A549 (cell line): ENCODE results near the gene UBE2E2. TPM values are rescaled to one million over a fixed set of nuclear protein-coding genes. Genes with fewer than 3 reads are reported as not detected.

Experiments used
- ATAC-seq, 2 experiments: fragments of 200-7000 bp in 1 of 2; fragments of >200 bp in 1 of 2; cut with Nextera tagmentation in 1 of 2; cut with Tn5 transposase in 1 of 2; 3 replicates each; pipeline versions ENCODE4 v1.8.0 to v1.9.1; 2018 to 2020; ENCODE audit warnings: mild to moderate bottlenecking in 1 of 2, moderate library complexity in 1 of 2
- CTCF ChIA-PET: fragments of 300-600 bp; sonication (Branson Sonifier 250); formaldehyde crosslinking; extraction: SDS; loops from one replicate; lab custom pipeline; 2021; ENCODE audit warnings: antibody characterized with exemption, inconsistent platforms; lab: Yijun Ruan, JAX
- POLR2A ChIA-PET: fragments of 350-600 bp; formaldehyde crosslinking; extraction: SDS; loops from one replicate; lab custom pipeline; 2021; ENCODE audit warnings: antibody characterized with exemption, inconsistent platforms; lab: Yijun Ruan, JAX
- DNase-seq, 2 experiments: peaks; one replicate each; pipeline versions ENCODE4 v3.0.0 to v3.0.0-alpha.2; 2011 to 2016; ENCODE audit warnings: low read depth in 1 of 2, low spot score in 1 of 2
- FAIRE-seq: peaks from 2 replicates; lab custom pipeline; 2011; peaks lifted over from hg19 to GRCh38; lab: Jason Lieb, UNC
- H3K27ac ChIP-seq, 2 experiments: fragments of >200 bp; sonication (Bioruptor Twin); formaldehyde crosslinking; 3 replicates each; pipeline ENCODE4 v1.5.1; 2016 to 2017
- H3K4me1 ChIP-seq: fragments of >200 bp; sonication (Bioruptor Twin); formaldehyde crosslinking; 3 replicates; pipeline ENCODE4 v1.6.1; 2016
- H3K4me2 ChIP-seq: fragments of >200 bp; sonication (Bioruptor Twin); formaldehyde crosslinking; 3 replicates; pipeline ENCODE4 v1.6.1; 2016
- H3K4me3 ChIP-seq: fragments of >200 bp; sonication (Bioruptor Twin); formaldehyde crosslinking; 3 replicates; pipeline ENCODE4 v1.5.1; 2016
- H3K9me3 ChIP-seq: fragments of >200 bp; sonication (Bioruptor Twin); formaldehyde crosslinking; 3 replicates; pipeline ENCODE4 v1.6.1; 2016
- ATOH8 ChIP-seq: fragments of 250-450 bp; sonication (Bioruptor Pico); IDR thresholded peaks from 2 replicates; pipeline ENCODE4 v1.5.0; 2020; ENCODE audit warnings: low read depth, mild to moderate bottlenecking, moderate library complexity
- BCL3 ChIP-seq: fragments of >200 bp; sonication (Bioruptor Twin); formaldehyde crosslinking; IDR thresholded peaks from 3 replicates; pipeline ENCODE4 v1.6.1; 2016
- CBX8 ChIP-seq: fragments of 200-600 bp; sonication (generic); IDR thresholded peaks from 2 replicates; pipeline ENCODE4 v1.6.1; 2016
- EHF ChIP-seq: fragments of 250-450 bp; sonication (Bioruptor Pico); IDR thresholded peaks from 2 replicates; pipeline ENCODE4 v1.5.0; 2020; ENCODE audit warnings: mild to moderate bottlenecking
- ESRRA ChIP-seq: fragments of 150-350 bp; IDR thresholded peaks from 2 replicates; pipeline ENCODE4 v1.6.1; 2014; ENCODE audit warnings: mild to moderate bottlenecking, low read length, borderline replicate concordance
- FOSB ChIP-seq: fragments of 250-450 bp; sonication (Bioruptor Pico); IDR thresholded peaks from 2 replicates; pipeline ENCODE4 v1.5.0; 2020; ENCODE audit warnings: mild to moderate bottlenecking, moderate library complexity
- GATA3 ChIP-seq: IDR thresholded peaks from 2 replicates; pipeline ENCODE4 v1.6.1; 2012; ENCODE audit warnings: borderline replicate concordance
- HMGXB4 ChIP-seq: fragments of 250-450 bp; sonication (Bioruptor Pico); IDR thresholded peaks from 2 replicates; pipeline ENCODE4 v1.5.0; 2021; ENCODE audit warnings: mild to moderate bottlenecking, moderate library complexity, borderline replicate concordance
- JUN ChIP-seq, 2 experiments: fragments of >200 bp; sonication (Bioruptor Twin); formaldehyde crosslinking; IDR thresholded peaks; 2 replicates in 1 of 2; 3 replicates in 1 of 2; pipeline ENCODE4 v1.6.1; 2016 to 2017
- KDM1A ChIP-seq: fragments of 200-600 bp; sonication (generic); IDR thresholded peaks from 2 replicates; pipeline ENCODE4 v1.6.1; 2016; ENCODE audit warnings: low read depth, mild to moderate bottlenecking
- PHF8 ChIP-seq: fragments of 200-600 bp; sonication (generic); IDR thresholded peaks from 2 replicates; pipeline ENCODE4 v1.6.1; 2016; ENCODE audit warnings: low read depth, mild to moderate bottlenecking, antibody characterized with exemption, moderate library complexity, borderline replicate concordance
- RAD21 ChIP-seq, 2 experiments: fragments of >200 bp in 1 of 2; sonication (Bioruptor Twin) in 1 of 2; formaldehyde crosslinking in 1 of 2; IDR thresholded peaks in 1 of 2; conservative IDR thresholded peaks in 1 of 2; 2 replicates in 1 of 2; 3 replicates in 1 of 2; pipeline ENCODE4 v1.6.1; 2012 to 2018; ENCODE audit warnings: inconsistent platforms in 1 of 2
- RARB ChIP-seq: fragments of 250-450 bp; sonication (Bioruptor Pico); IDR thresholded peaks from 2 replicates; pipeline ENCODE4 v1.8.0; 2021; ENCODE audit warnings: mild to moderate bottlenecking, moderate library complexity
- RCOR1 ChIP-seq: fragments of 150-350 bp; IDR thresholded peaks from 2 replicates; pipeline ENCODE4 v1.6.1; 2014; ENCODE audit warnings: antibody characterized with exemption, low read length, low read depth
- REST ChIP-seq: fragments of 200-600 bp; sonication (generic); IDR thresholded peaks from 2 replicates; pipeline ENCODE4 v1.6.1; 2016; ENCODE audit warnings: antibody characterized with exemption, mild to moderate bottlenecking, moderate library complexity
- RFX5 ChIP-seq: fragments of 450-650 bp; IDR thresholded peaks from 2 replicates; pipeline ENCODE4 v1.7.1; 2014; ENCODE audit warnings: antibody characterized with exemption, mild to moderate bottlenecking, moderate library complexity
- RNF2 ChIP-seq: fragments of 200-600 bp; sonication (generic); IDR thresholded peaks from 2 replicates; pipeline ENCODE4 v1.6.1; 2016; ENCODE audit warnings: low read depth, mild to moderate bottlenecking, antibody characterized with exemption, moderate library complexity, borderline replicate concordance
- TFCP2L1 ChIP-seq: fragments of 250-450 bp; sonication (Bioruptor Pico); IDR thresholded peaks from 2 replicates; pipeline ENCODE4 v1.5.0; 2021; ENCODE audit warnings: mild to moderate bottlenecking
- TP53 ChIP-seq: fragments of 250-450 bp; sonication (Bioruptor Pico); IDR thresholded peaks from 2 replicates; pipeline ENCODE4 v1.5.0; 2021; ENCODE audit warnings: mild to moderate bottlenecking, moderate library complexity
- USF2 ChIP-seq: fragments of 450-650 bp; IDR thresholded peaks from 2 replicates; pipeline ENCODE4 v1.6.1; 2014; ENCODE audit warnings: antibody characterized with exemption
- ZC3H11A ChIP-seq: fragments of 450-650 bp; IDR thresholded peaks from 2 replicates; pipeline ENCODE4 v1.6.1; 2014; ENCODE audit warnings: antibody characterized with exemption, mild to moderate bottlenecking
- ZFP36 ChIP-seq: fragments of 450-650 bp; IDR thresholded peaks from 2 replicates; pipeline ENCODE4 v1.6.1; 2014; ENCODE audit warnings: borderline replicate concordance; ENCODE audit not compliant: partially characterized antibody
- ZNF302 ChIP-seq: fragments of 250-450 bp; sonication (Bioruptor Pico); IDR thresholded peaks from 2 replicates; pipeline ENCODE4 v1.9.0; 2021; ENCODE audit warnings: inconsistent platforms, mild to moderate bottlenecking, moderate library complexity
- ZSCAN20 ChIP-seq: fragments of 250-450 bp; sonication (Bioruptor Pico); IDR thresholded peaks from 2 replicates; pipeline ENCODE4 v1.8.0; 2022; ENCODE audit warnings: mild to moderate bottlenecking, moderate library complexity
- polyA plus RNA-seq, 4 experiments: library from polyadenylated mRNA; depleted of rRNA in 3 of 4; stranded (reverse); fragments of >200 nt; fragmentation: RNase III in 1 of 4; extraction: RNeasy Plus Mini Kit Qiagen cat#74134 plus additional on column Dnase treatment in 1 of 4; gene quantifications; 2 replicates in 3 of 4; 3 replicates in 1 of 4; pipeline ENCODE4 v1.2.3, GENCODE V29; 2011 to 2017

The UBE2E2 gene
- polyA plus RNA-seq, 2 of the 4 experiments (the other 2 are of a cell fraction) = 28.3 to 56.1 TPM

GRCh38 chr3:23437484-23438145, 234.5 kb downstream of the UBE2E2 start (continued):
- TF ChIP-seq REST = no peak
- no peak for TF ChIP-seq TFCP2L1 (CRISPR knock-in tag)
- no peak for TF ChIP-seq ZNF302 (CRISPR knock-in tag)
- TF ChIP-seq RAD21 (conservative IDR thresholded peaks at IDR 0.05 in 1 of 2, IDR thresholded peaks at IDR 0.05 in 1 of 2) = no peak
- no peak for TF ChIP-seq ZSCAN20 (CRISPR knock-in tag)
- TF ChIP-seq GATA3 = no peak
- TF ChIP-seq ATOH8 (CRISPR knock-in tag) = no peak

- FAIRE-seq = no peak
Observed at GRCh38 chr3:23438657-23439056, 235.5 kb downstream of the UBE2E2 start.

More at GRCh38 chr3:23438657-23439056, 235.5 kb downstream of the UBE2E2 start:
- ChIA-PET POLR2A (no interaction called here), CTCF (no interaction called here)
- Histone ChIP-seq H3K4me1 (no peaks in the 10 kb centered on the region), H3K4me3 (no peak overlapping the region), H3K9me3 (no peaks in the 10 kb centered on the region), H3K27ac (no peak overlapping the region), H3K4me2 (no peak overlapping the region)
- DNase-seq = no peak
- no peak for TF ChIP-seq EHF
- no peak for TF ChIP-seq RCOR1
- TF ChIP-seq TFCP2L1 (CRISPR knock-in tag) = no peak
- no peak for TF ChIP-seq CBX8
- no peak for TF ChIP-seq RNF2
- TF ChIP-seq GATA3 = no peak
- no peak for TF ChIP-seq ZFP36
- TF ChIP-seq BCL3 = no peak
- TF ChIP-seq TP53 (CRISPR knock-in tag) = no peak
- TF ChIP-seq JUN (IDR thresholded peaks at IDR 0.05) = no peak
- no peak for TF ChIP-seq RFX5
- no peak for TF ChIP-seq USF2
- no peak for TF ChIP-seq ESRRA
- TF ChIP-seq FOSB (CRISPR knock-in tag) = no peak
- no peak for TF ChIP-seq KDM1A
- TF ChIP-seq ZC3H11A = no peak
- TF ChIP-seq ZSCAN20 (CRISPR knock-in tag) = no peak
- TF ChIP-seq PHF8 = no peak
- TF ChIP-seq HMGXB4 = no peak
- TF ChIP-seq RARB = no peak
- no peak for ATAC-seq
